RPMI7951 (cell line): Measurements from ENCODE around the gene GRID2. TPM values are rescaled to one million over a fixed set of nuclear protein-coding genes. Genes with fewer than 3 reads are reported as not detected.

Source experiments
- DNase-seq: peaks from one replicate; pipeline ENCODE4 v3.0.0-alpha.2; 2012; ENCODE audit warnings: low read depth
- total RNA-seq: library from RNA; depleted of rRNA; stranded (reverse); fragments of >200 nt; shearing (Covaris generic); gene quantifications from 2 replicates; pipeline ENCODE4 v1.2.3, GENCODE V29; 2014

GRID2 gene
- total RNA-seq, 1 experiment from 2014 or later = 0.12 TPM

GRCh38 chr4:93407493-93408275 is 1103.9 kb downstream of the GRID2 start:
- no peak for DNase-seq

- no peak for DNase-seq
Measured at GRCh38 chr4:93409035-93409434, 1105.3 kb downstream of the GRID2 start.

- DNase-seq = no peak
Measured at GRCh38 chr4:93414041-93414550, 1110.3 kb downstream of the GRID2 start.

GRCh38 chr4:93416344-93417128 is 1112.8 kb downstream of the GRID2 start:
- peak; percentile 1 for DNase-seq

GRCh38 chr4:93431371-93431770 is 1127.6 kb downstream of the GRID2 start:
- DNase-seq = no peak

GRCh38 chr4:93433840-93434239 is 1130.1 kb downstream of the GRID2 start:
- DNase-seq = no peak

GRCh38 chr4:93436000-93436626 is 1132.3 kb downstream of the GRID2 start:
- no peak for DNase-seq

GRCh38 chr4:93437991-93438390 is 1134.2 kb downstream of the GRID2 start:
- no peak for DNase-seq

- DNase-seq = no peak
Measured at GRCh38 chr4:93444860-93445259, 1141.1 kb downstream of the GRID2 start.

GRCh38 chr4:93446038-93446437 is 1142.3 kb downstream of the GRID2 start:
- DNase-seq = no peak

GRCh38 chr4:93448691-93449293 is 1145.0 kb downstream of the GRID2 start:
- DNase-seq = no peak

- DNase-seq = no peak
Measured at GRCh38 chr4:93451954-93452353, 1148.2 kb downstream of the GRID2 start.

GRCh38 chr4:93461541-93461940 is 1157.8 kb downstream of the GRID2 start:
- no peak for DNase-seq

- no peak for DNase-seq
Measured at GRCh38 chr4:93466446-93466845, 1162.7 kb downstream of the GRID2 start.

- no peak for DNase-seq
Measured at GRCh38 chr4:93467484-93468155, 1163.9 kb downstream of the GRID2 start.

- DNase-seq = no peak
Measured at GRCh38 chr4:93469560-93469959, 1165.8 kb downstream of the GRID2 start.

- no peak for DNase-seq
Measured at GRCh38 chr4:93475730-93476129, 1172.0 kb downstream of the GRID2 start.

- no peak for DNase-seq
Measured at GRCh38 chr4:93478805-93479204, 1175.0 kb downstream of the GRID2 start.

GRCh38 chr4:93480452-93480851 is 1176.7 kb downstream of the GRID2 start:
- DNase-seq = no peak

GRCh38 chr4:93495346-93495745 is 1191.6 kb downstream of the GRID2 start:
- DNase-seq = no peak

GRCh38 chr4:93501244-93501643 is 1197.5 kb downstream of the GRID2 start:
- no peak for DNase-seq
